H1 (cell line): Measurements from ENCODE around the gene CACNA2D3. TPM values are rescaled to one million over a fixed set of nuclear protein-coding genes. Genes with fewer than 3 reads are reported as not detected.

Experiments
- ATF2 ChIP-seq: IDR thresholded peaks from 2 replicates; pipeline ENCODE4 v1.6.1; 2012; ENCODE audit warnings: low read length, inconsistent platforms
- ATF3 ChIP-seq: IDR thresholded peaks from 2 replicates; pipeline ENCODE4 v1.6.1; 2011; ENCODE audit warnings: low read depth, mild to moderate bottlenecking, low read length; ENCODE audit not compliant: insufficient read depth
- BACH1 ChIP-seq: IDR thresholded peaks from 2 replicates; pipeline ENCODE4 v1.6.1; 2012; ENCODE audit warnings: low read length, improper control_type of control experiment
- CTBP2 ChIP-seq: IDR thresholded peaks from 2 replicates; pipeline ENCODE4 v1.7.0; 2011; ENCODE audit warnings: borderline replicate concordance, mild to moderate bottlenecking, moderate library complexity, mixed read lengths, low read length; ENCODE audit not compliant: insufficient read depth, insufficient read length
- HDAC2 ChIP-seq, 2 experiments: fragments of 300-600 bp in 1 of 2; sonication (generic) in 1 of 2; IDR thresholded peaks; 2 replicates each; pipeline ENCODE4 v1.6.1; 2011 to 2012; ENCODE audit warnings: low read depth in 2 of 2, low read length in 2 of 2, mild to moderate bottlenecking in 2 of 2, moderate library complexity in 2 of 2, borderline replicate concordance in 1 of 2, inconsistent platforms in 1 of 2
- MAX ChIP-seq: IDR thresholded peaks from 2 replicates; pipeline ENCODE4 v1.6.1; 2012; ENCODE audit warnings: inconsistent platforms
- TAF1 ChIP-seq: IDR thresholded peaks from 2 replicates; pipeline ENCODE4 v1.6.1; 2011; ENCODE audit warnings: mild to moderate bottlenecking, low read depth, low read length
- TEAD4 ChIP-seq: IDR thresholded peaks from 2 replicates; pipeline ENCODE4 v1.6.1; 2012; ENCODE audit warnings: low read depth, low read length, inconsistent platforms, mixed read lengths
- polyA plus RNA-seq, 7 experiments: library from polyadenylated mRNA; depleted of rRNA in 3 of 7; stranded (reverse) in 5 of 7; unstranded in 2 of 7; fragments of >200 nt in 5 of 7; fragments of 200-250 nt in 2 of 7; gene quantifications; 1 replicate in 5 of 7; 2 replicates in 1 of 7; 4 replicates in 1 of 7; pipeline versions ENCODE4 v1.2.1 to v1.2.3, GENCODE V29; 2011 to 2013; ENCODE audit warnings: missing spikeins in 2 of 7, mixed read lengths in 2 of 7
- total RNA-seq: library from RNA; stranded (reverse); fragmentation: NEBNext Ultra II Directional; extraction: Animal tissue kit (Norgen Biotek cat#: 25700); gene quantifications from 2 replicates; pipeline ENCODE4 v1.2.1, GENCODE V29; 2021

Gene CACNA2D3
- total and polyA plus RNA-seq, 2 of the 8 experiments (the other 6 are each of a cell fraction or from before 2014, with no cell fraction given) = 1.5 to 1.8 TPM

GRCh38 chr3:54486317-54486716 lies 364.0 kb downstream of the CACNA2D3 start (continued):
- TF ChIP-seq CTBP2 (no peak), TAF1 (no peak), BACH1 (no peak), ATF3 (no peak), MAX (no peak), ATF2 (no peak), TEAD4 (no peak), HDAC2 (IDR thresholded peaks at IDR 0.05; ENCODE audit: borderline replicate concordance in 1 of 2, low read depth in 2 of 2, low read length in 2 of 2) (no peak)
